Adrenal gland (tissue), 12 donors: ENCODE measurements around the gene SCN3B. TPM values are rescaled to one million over a fixed set of nuclear protein-coding genes. Genes with fewer than 3 reads are reported as not detected.
A peak's percentile ranks its signal among the peaks of the same experiment; 100 is the strongest.

Source experiments
- DNase-seq, 7 donors: peaks; one replicate each; pipeline ENCODE4 v3.0.0-alpha.2; 2019 to 2020
- H3K27ac ChIP-seq, 5 donors: fragments of 200-600 bp; sonication (generic) in 4 of 5; 1 replicate in 3 of 5; 2 replicates in 2 of 5; pipeline versions ENCODE4 v1.5.1 to v1.8.0; 2016 to 2020; ENCODE audit warnings: mild to moderate bottlenecking in 1 of 5
- H3K27me3 ChIP-seq: fragments of 200-600 bp; 2 replicates; pipeline ENCODE4 v1.8.0; 2021
- H3K36me3 ChIP-seq, 2 donors: fragments of 200-600 bp; replicated peaks in 1 of 2; 1 replicate in 1 of 2; 2 replicates in 1 of 2; pipeline versions ENCODE4 v1.5.1 to v1.8.0; 2018 to 2022
- H3K4me1 ChIP-seq, 2 donors: fragments of 200-600 bp; replicated peaks in 1 of 2; 1 replicate in 1 of 2; 2 replicates in 1 of 2; pipeline versions ENCODE4 v1.5.1 to v1.8.0; 2018 to 2021
- H3K4me3 ChIP-seq, 4 donors: fragments of 200-600 bp; sonication (generic) in 3 of 4; one replicate each; pipeline ENCODE4 v1.5.1; 2016 to 2018
- H3K9me3 ChIP-seq, 3 donors: fragments of 200-600 bp; sonication (generic) in 1 of 3; replicated peaks in 1 of 3; 1 replicate in 2 of 3; 2 replicates in 1 of 3; pipeline versions ENCODE4 v1.5.1 to v1.8.0; 2016 to 2021
- CTCF ChIP-seq, 6 experiments: fragments of 450-650 bp in 4 of 6; fragments of 200-600 bp in 2 of 6; sonication (generic) in 1 of 6; IDR thresholded peaks; 1 replicate in 5 of 6; 2 replicates in 1 of 6; pipeline versions ENCODE4 v1.5.1 to v1.8.0; 2016 to 2021; ENCODE audit warnings: antibody characterized with exemption in 6 of 6, mild to moderate bottlenecking in 2 of 6, moderate library complexity in 1 of 6
- POLR2A ChIP-seq, 2 donors: fragments of 450-650 bp; IDR thresholded peaks; one replicate each; pipeline ENCODE4 v1.6.1; 2017; ENCODE audit warnings: antibody characterized with exemption in 2 of 2, mild to moderate bottlenecking in 2 of 2, moderate library complexity in 1 of 2
- WGBS, 4 donors: extraction: QIAGEN DNeasy Blood & Tissue Kit in 2 of 4; methylation state at CpG; one replicate each; pipeline versions ENCODE4 v1.1.5 to v1.1.7; 2013 to 2017; 5-methylcytosine and 5-hydroxymethylcytosine counted together
- intact Hi-C, 2 donors: fragments of 100-400 bp; cut with DNase I; formaldehyde crosslinking; loops; one replicate each; pipeline versions ENCODE4 v1.14.1 to v1.15.0; 2022 to 2023
- polyA plus RNA-seq, 3 donors: library from polyadenylated mRNA; stranded (reverse); fragments of 200-250 nt in 2 of 3; fragments of 350-450 nt in 1 of 3; fragmentation: Illumina TruSeq in 1 of 3; extraction: RNeasy Lipid Tissue Mini Kit (QIAGEN cat#74804) in 1 of 3; gene quantifications; one replicate each; pipeline ENCODE4 v1.2.3, GENCODE V29; 2013 to 2014
- total RNA-seq, 9 donors: library from RNA; depleted of rRNA in 4 of 9; stranded (reverse); fragments of >200 nt in 4 of 9; fragments of 120-200 nt in 1 of 9; fragmentation: NEBNext Ultra II Directional in 1 of 9; extraction: Animal tissue kit (Norgen Biotek cat#: 25700) in 1 of 9; gene quantifications; one replicate each; pipeline versions ENCODE4 v1.1.0 to v1.2.4, GENCODE V29; 2013 to 2023
- donor health status: healthy with polysubstance abuse.
- donor health status: Bipolar disorder and iron deficiency.
- donor health status: DM: yes; HTN: yes; CAD: no.
- donor health status: DM: no; HTN: no; CAD: no.
- donor health status: DM: no; HTN: no; CAD: no.
- donor health status: DM: yes; HTN: yes; CAD: no.

Gene SCN3B
- total and polyA plus RNA-seq, 12 donors, result 0.36 to 10.5 (median 4.0) TPM; not detected in 1

- TF ChIP-seq CTCF (IDR thresholded peaks at IDR 0.05) (no peak), POLR2A (IDR thresholded peaks at IDR 0.05) (no peak)
- no peak overlapping the region for H3K27ac ChIP-seq
- H3K36me3 ChIP-seq, result peaks cover 0 to 81% of the 10 kb centered on the region in 2 donors
- H3K4me3 ChIP-seq, result no peak overlapping the region
- no peaks in the 10 kb centered on the region for H3K9me3 ChIP-seq
- H3K27me3 ChIP-seq, result no peaks in the 10 kb centered on the region
- DNase-seq, result no peak
- H3K4me1 ChIP-seq, result peaks cover 0 to 6% of the 10 kb centered on the region in 2 donors
- WGBS, 4 donors, result 89 to 93% (median 92%) methylated on average over 4 of the region's 4 CpGs
- intact Hi-C loops, result no loop called here
Observed at GRCh38 chr11:123611698-123612097, 42.7 kb downstream of the SCN3B start.

- H3K36me3 ChIP-seq, result peaks cover 0 to 96% of the 10 kb centered on the region in 2 donors
- H3K4me3 ChIP-seq, result no peak overlapping the region
- no peaks in the 10 kb centered on the region for H3K4me1 ChIP-seq
- WGBS, 4 donors, result 83 to 95% (median 91%) methylated on average over 8 of the region's 8 CpGs
- no peaks in the 10 kb centered on the region for H3K9me3 ChIP-seq
- DNase-seq, result no peak
- TF ChIP-seq POLR2A (IDR thresholded peaks at IDR 0.05), result no peak
- no peak for TF ChIP-seq CTCF (IDR thresholded peaks at IDR 0.05)
- peak overlapping the region in 1 of 5 donors; percentile 20 for H3K27ac ChIP-seq
- no peaks in the 10 kb centered on the region for H3K27me3 ChIP-seq
- intact Hi-C loops, result no loop called here
Observed at GRCh38 chr11:123608945-123609344, 45.5 kb downstream of the SCN3B start.

GRCh38 chr11:123608371-123608770 is 46.1 kb downstream of the SCN3B start:
- Histone ChIP-seq H3K36me3 (peaks cover 0 to 94% of the 10 kb centered on the region in 2 donors), H3K4me3 (no peak overlapping the region), H3K27ac (no peak overlapping the region), H3K27me3 (no peaks in the 10 kb centered on the region), H3K4me1 (no peaks in the 10 kb centered on the region), H3K9me3 (no peaks in the 10 kb centered on the region)
- intact Hi-C loops, result no loop called here
- no peak for DNase-seq
- 82 to 90% (median 87%) methylated on average over 9 of the region's 9 CpGs for WGBS, 4 donors
- TF ChIP-seq POLR2A (IDR thresholded peaks at IDR 0.05) (no peak), CTCF (IDR thresholded peaks at IDR 0.05) (no peak)

GRCh38 chr11:123607781-123608180 is 46.6 kb downstream of the SCN3B start:
- no peak overlapping the region for H3K4me3 ChIP-seq
- peak overlapping the region in 1 of 5 donors; percentile 3 for H3K27ac ChIP-seq
- H3K9me3 ChIP-seq, result no peaks in the 10 kb centered on the region
- no peak for TF ChIP-seq CTCF (IDR thresholded peaks at IDR 0.05)
- TF ChIP-seq POLR2A (IDR thresholded peaks at IDR 0.05), result no peak
- no peak for DNase-seq
- 88 to 100% (median 90%) methylated on average over 1 of the region's 1 CpG; no CpG with 5 or more reads in 1 of the 4 donors for WGBS, 4 donors
- H3K4me1 ChIP-seq, result no peaks in the 10 kb centered on the region
- no peaks in the 10 kb centered on the region for H3K27me3 ChIP-seq
- peaks cover 0 to 94% of the 10 kb centered on the region in 2 donors for H3K36me3 ChIP-seq
- intact Hi-C loops, result no loop called here
